Measurements from ENCODE around the gene PSMD2.
A peak's percentile ranks its signal among the peaks of the same experiment; 100 is the strongest.

PSMD2 gene

DNA sequence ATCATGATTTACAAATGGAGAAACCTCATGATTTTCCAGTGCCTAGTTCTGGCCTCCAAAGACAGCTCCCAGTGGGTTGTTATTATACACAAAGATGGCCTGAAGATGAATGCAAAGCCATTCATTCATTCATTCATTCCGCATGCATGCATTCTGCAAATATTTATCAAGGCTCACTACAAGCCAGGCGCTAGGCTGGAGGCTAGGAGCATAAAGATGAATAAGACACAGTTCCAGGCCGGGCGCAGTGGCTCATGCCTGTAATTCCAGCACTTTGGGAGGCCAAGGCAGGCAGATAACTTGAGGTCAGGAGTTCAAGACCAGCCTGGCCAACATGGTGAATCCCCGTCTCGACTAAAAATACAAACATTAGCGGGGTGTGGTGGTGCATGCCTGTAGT is 2.4 kb upstream of the PSMD2 start:
- peaks cover 10% of the 10 kb centered on the region for H3K4me1 ChIP-seq (ENCODE audit: low read length)

GRCh38 chr3:184299488-184300377 is 692 bp downstream of the PSMD2 start:
- Histone ChIP-seq H3F3A (ENCODE audit: insufficient read depth, low read length) (peaks cover 7% of the 10 kb centered on the region), H3K4me3 (ENCODE audit: low read length) (peak overlapping the region; percentile 92), H3K36me3 (replicated peaks; ENCODE audit: insufficient read depth, low read length) (peaks cover 36% of the 10 kb centered on the region), H3K9me2 (replicated peaks; ENCODE audit: insufficient read depth, low read length) (no peaks in the 10 kb centered on the region), H4K20me1 (ENCODE audit: insufficient read depth, low read length) (no peaks in the 10 kb centered on the region), H3K27me3 (replicated peaks; ENCODE audit: insufficient read depth, low read length) (0 out of 2 replicates have a peak, but pooled peaks cover 6% of the 10 kb centered on the region), H3K27ac (ENCODE audit: low read length) (peak overlapping the region; percentile 3; the same call in 1 of the 2 replicates), H2AFZ (ENCODE audit: low read length) (peak overlapping the region; percentile 37), H3K9me3 (replicated peaks; ENCODE audit: insufficient read depth, low read length) (no peaks in the 10 kb centered on the region), H3K79me2 (ENCODE audit: low read length) (peaks cover 54% of the 10 kb centered on the region), H3K9ac (ENCODE audit: low read length) (peak overlapping the region; percentile 74), H3K4me1 (ENCODE audit: low read length) (peaks cover 10% of the 10 kb centered on the region), H3K4me2 (ENCODE audit: low read depth, low read length) (peak overlapping the region; percentile 96)
- no peak for DNase-seq
- TF ChIP-seq CTCF (IDR thresholded peaks at IDR 0.05; ENCODE audit: low read length) (no peak), EZH2 (optimal IDR thresholded peaks at IDR 0.05; ENCODE audit: low read depth, low read length) (no peak), EZH2phosphoT487 (IDR thresholded peaks at IDR 0.05; ENCODE audit: low read length) (no peak)

More for the DNA sequence above, 2.4 kb upstream of the PSMD2 start:
- H3K4me2 ChIP-seq (ENCODE audit: low read depth, low read length) = no peak overlapping the region
- no peak for TF ChIP-seq EZH2phosphoT487 (IDR thresholded peaks at IDR 0.05; ENCODE audit: low read length)
- no peak for TF ChIP-seq EZH2 (optimal IDR thresholded peaks at IDR 0.05; ENCODE audit: low read depth, low read length)
- no peak for TF ChIP-seq CTCF (IDR thresholded peaks at IDR 0.05; ENCODE audit: low read length)
- H3K27ac ChIP-seq (ENCODE audit: low read length) = no peak overlapping the region
- H4K20me1 ChIP-seq (ENCODE audit: insufficient read depth, low read length) = no peaks in the 10 kb centered on the region
- H3K79me2 ChIP-seq (ENCODE audit: low read length) = peaks cover 26% of the 10 kb centered on the region
- peaks cover 4% of the 10 kb centered on the region for H3K36me3 ChIP-seq (replicated peaks; ENCODE audit: insufficient read depth, low read length)
- peaks cover 7% of the 10 kb centered on the region for H3F3A ChIP-seq (ENCODE audit: insufficient read depth, low read length)
- H3K27me3 ChIP-seq (replicated peaks; ENCODE audit: insufficient read depth, low read length) = peaks cover 20% of the 10 kb centered on the region; the same call in 1 of the 2 replicates
- H3K9ac ChIP-seq (ENCODE audit: low read length) = no peak overlapping the region
- H3K9me3 ChIP-seq (replicated peaks; ENCODE audit: insufficient read depth, low read length) = no peaks in the 10 kb centered on the region
- H2AFZ ChIP-seq (ENCODE audit: low read length) = no peak overlapping the region
- no peak for DNase-seq
- no peak overlapping the region for H3K4me3 ChIP-seq (ENCODE audit: low read length)
- H3K9me2 ChIP-seq (replicated peaks; ENCODE audit: insufficient read depth, low read length) = no peaks in the 10 kb centered on the region

GRCh38 chr3:184300378-184300720 is 1.3 kb downstream of the PSMD2 start:
- H3K4me3 ChIP-seq (ENCODE audit: low read length) = peak overlapping the region; percentile 92

More at GRCh38 chr3:184300378-184300720, 1.3 kb downstream of the PSMD2 start:
- 0 out of 2 replicates have a peak, but pooled peaks cover 4% of the 10 kb centered on the region for H3K27me3 ChIP-seq (replicated peaks; ENCODE audit: insufficient read depth, low read length)
- no peaks in the 10 kb centered on the region for H4K20me1 ChIP-seq (ENCODE audit: insufficient read depth, low read length)
- H3K9me2 ChIP-seq (replicated peaks; ENCODE audit: insufficient read depth, low read length) = no peaks in the 10 kb centered on the region
- TF ChIP-seq EZH2phosphoT487 (IDR thresholded peaks at IDR 0.05; ENCODE audit: low read length) = no peak
- no peak for TF ChIP-seq EZH2 (optimal IDR thresholded peaks at IDR 0.05; ENCODE audit: low read depth, low read length)
- no peak for TF ChIP-seq CTCF (IDR thresholded peaks at IDR 0.05; ENCODE audit: low read length)
- peaks cover 56% of the 10 kb centered on the region for H3K79me2 ChIP-seq (ENCODE audit: low read length)
- H3K27ac ChIP-seq (ENCODE audit: low read length) = no peak overlapping the region
- no peak overlapping the region for H2AFZ ChIP-seq (ENCODE audit: low read length)
- H3K4me1 ChIP-seq (ENCODE audit: low read length) = peaks cover 10% of the 10 kb centered on the region
- peaks cover 40% of the 10 kb centered on the region for H3K36me3 ChIP-seq (replicated peaks; ENCODE audit: insufficient read depth, low read length)
- peak overlapping the region; percentile 96 for H3K4me2 ChIP-seq (ENCODE audit: low read depth, low read length)
- DNase-seq = no peak
- H3K9ac ChIP-seq (ENCODE audit: low read length) = peak overlapping the region; percentile 74; the same call in 1 of the 2 replicates
- H3F3A ChIP-seq (ENCODE audit: insufficient read depth, low read length) = peaks cover 7% of the 10 kb centered on the region
- no peaks in the 10 kb centered on the region for H3K9me3 ChIP-seq (replicated peaks; ENCODE audit: insufficient read depth, low read length)
